Neural cell (in vitro differentiated cells): ENCODE data around the gene PYGO2. TPM values are rescaled to one million over a fixed set of nuclear protein-coding genes. Genes with fewer than 3 reads are reported as not detected.
A peak's percentile ranks its signal among the peaks of the same experiment; 100 is the strongest.
"Not testable (repeated sequence)": the region's sequence is repeated elsewhere in the genome, so short reads cannot be mapped to it uniquely, and the experiment has no call there.

Experiments
- H2AFZ ChIP-seq: fragments of 200-600, 300-800 bp; sonication (generic), shearing (Covaris generic); 2 replicates; pipeline ENCODE4 v1.6.0; 2014; ENCODE audit warnings: low read depth, mild to moderate bottlenecking, antibody characterized with exemption, low read length, moderate library complexity
- H3F3A ChIP-seq: fragments of 200-600 bp; shearing (Covaris generic); 2 replicates; pipeline ENCODE4 v1.6.1; 2016; ENCODE audit warnings: mild to moderate bottlenecking, moderate library complexity, mixed read lengths, antibody characterized with exemption, low read length; ENCODE audit not compliant: insufficient read depth, poor library complexity, severe bottlenecking
- H3K27ac ChIP-seq: fragments of 200-600, 300-800 bp; sonication (generic), shearing (Covaris generic); 2 replicates; pipeline ENCODE4 v1.5.1; 2014; ENCODE audit warnings: mild to moderate bottlenecking, low read length, moderate library complexity
- H3K27me3 ChIP-seq: fragments of 300-800, 200-600 bp; sonication (generic), shearing (Covaris generic); 2 replicates; pipeline ENCODE4 v1.6.0; 2014; ENCODE audit warnings: mild to moderate bottlenecking, low read depth, low read length, moderate library complexity; ENCODE audit not compliant: insufficient read depth
- H3K36me3 ChIP-seq: fragments of 300-800, 200-600 bp; sonication (generic), shearing (Covaris generic); 2 replicates; pipeline ENCODE4 v1.5.1; 2014; ENCODE audit warnings: mild to moderate bottlenecking, antibody characterized with exemption, low read length, moderate library complexity; ENCODE audit not compliant: insufficient read depth
- H3K4me2 ChIP-seq: fragments of 300-800, 200-600 bp; sonication (generic), shearing (Covaris generic); 2 replicates; pipeline ENCODE4 v1.6.0; 2014; ENCODE audit warnings: mild to moderate bottlenecking, low read length
- H3K4me3 ChIP-seq: fragments of 300-800, 200-600 bp; sonication (generic), shearing (Covaris generic); 2 replicates; pipeline ENCODE4 v1.5.1; 2014; ENCODE audit warnings: mild to moderate bottlenecking, low read length, moderate library complexity
- H3K79me2 ChIP-seq: fragments of 200-600 bp; shearing (Covaris generic); replicated peaks from 2 replicates; pipeline ENCODE4 v1.6.0; 2014; ENCODE audit warnings: mild to moderate bottlenecking, low read length, moderate library complexity; ENCODE audit not compliant: insufficient read depth
- H3K9ac ChIP-seq: fragments of 300-800, 200-600 bp; sonication (generic), shearing (Covaris generic); 2 replicates; pipeline ENCODE4 v1.6.1; 2016; ENCODE audit warnings: mild to moderate bottlenecking, low read length, mixed read lengths
- H3K9me2 ChIP-seq: fragments of 200-600 bp; shearing (Covaris generic); 2 replicates; pipeline ENCODE4 v1.6.1; 2016; ENCODE audit warnings: mild to moderate bottlenecking, low read length, mixed read lengths; ENCODE audit not compliant: insufficient read depth
- H3K9me3 ChIP-seq: fragments of 200-600, 300-800 bp; sonication (generic), shearing (Covaris generic); 2 replicates; pipeline ENCODE4 v1.6.1; 2016; ENCODE audit warnings: mild to moderate bottlenecking, mixed run types, low read length, moderate library complexity, mixed read lengths
- H4K20me1 ChIP-seq: fragments of 200-600 bp; shearing (Covaris generic); 2 replicates; pipeline ENCODE4 v1.6.1; 2016; ENCODE audit warnings: mild to moderate bottlenecking, mixed run types; ENCODE audit not compliant: insufficient read depth
- EP300 ChIP-seq: fragments of 450-650 bp; conservative IDR thresholded peaks from 2 replicates; pipeline ENCODE4 v1.6.1; 2014; ENCODE audit warnings: antibody characterized with exemption, mild to moderate bottlenecking, moderate library complexity; ENCODE audit not compliant: poor library complexity, severe bottlenecking
- EZH2 ChIP-seq: fragments of 200-600, 300-800 bp; shearing (Covaris generic), sonication (generic); IDR thresholded peaks from 2 replicates; pipeline ENCODE4 v1.6.1; 2014; ENCODE audit warnings: antibody characterized with exemption, low read length, borderline replicate concordance, mild to moderate bottlenecking; ENCODE audit not compliant: insufficient read depth, poor library complexity, severe bottlenecking
- MXI1 ChIP-seq: fragments of 450-650 bp; conservative IDR thresholded peaks from 2 replicates; pipeline ENCODE4 v1.6.1; 2014; ENCODE audit warnings: antibody characterized with exemption, mild to moderate bottlenecking; ENCODE audit not compliant: poor library complexity, severe bottlenecking
- POLR2AphosphoS5 ChIP-seq: IDR thresholded peaks from 2 replicates; pipeline ENCODE4 v1.6.1; 2012
- RAD21 ChIP-seq: fragments of 450-650 bp; conservative IDR thresholded peaks from 2 replicates; pipeline ENCODE4 v1.6.1; 2014; ENCODE audit warnings: antibody characterized with exemption, mild to moderate bottlenecking, moderate library complexity
- SMC3 ChIP-seq: fragments of 450-650 bp; conservative IDR thresholded peaks from 2 replicates; pipeline ENCODE4 v1.6.1; 2014; ENCODE audit warnings: antibody characterized with exemption, mild to moderate bottlenecking, moderate library complexity; ENCODE audit not compliant: poor library complexity
- TAF1 ChIP-seq: IDR thresholded peaks from 2 replicates; pipeline ENCODE4 v1.6.1; 2012; ENCODE audit warnings: low read depth
- polyA plus RNA-seq: library from polyadenylated mRNA; depleted of rRNA; stranded (reverse); fragments of >200 nt; gene quantifications from 2 replicates; pipeline ENCODE4 v1.2.3, GENCODE V29; 2014
- TF ChIP-seq, protein P1 (sequence below): IDR thresholded peaks from 2 replicates; pipeline ENCODE4 v1.6.1; 2012; ENCODE audit warnings: borderline replicate concordance
- TF ChIP-seq, protein P2 (sequence below): fragments of 450-650 bp; IDR thresholded peaks from 2 replicates; pipeline ENCODE4 v1.5.1; 2014; ENCODE audit warnings: antibody characterized with exemption, mild to moderate bottlenecking, moderate library complexity; ENCODE audit not compliant: poor library complexity, severe bottlenecking

PYGO2 gene
- polyA plus RNA-seq, 1 donor from 2014 or later = 13.4 TPM

DNA sequence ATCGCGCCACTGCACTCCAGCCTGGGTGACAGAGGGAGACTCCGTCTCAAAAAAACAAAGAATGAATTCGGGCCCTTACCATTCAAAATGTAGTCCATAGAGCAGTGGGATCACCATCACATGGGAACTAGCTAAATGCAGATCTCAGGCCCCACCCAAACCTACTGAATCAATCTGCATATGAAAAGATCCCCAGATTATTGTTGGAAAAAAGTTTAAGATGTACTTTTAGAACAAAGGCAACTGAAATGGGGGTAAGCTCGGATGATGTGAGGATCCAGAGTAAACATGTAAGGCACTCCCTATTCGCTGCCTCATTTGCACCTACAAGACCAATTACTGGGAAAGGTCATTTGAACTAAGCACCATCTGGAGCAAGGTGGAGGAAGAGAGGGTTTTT lies 20.8 kb upstream of the PYGO2 start:
- Histone ChIP-seq H3F3A (no peaks in the 10 kb centered on the region), H3K27me3 (no peaks in the 10 kb centered on the region), H2AFZ (peak overlapping the region; percentile 49), H3K36me3 (no peaks in the 10 kb centered on the region), H3K27ac (peak overlapping the region; percentile 38), H3K79me2 (peaks cover 22% of the 10 kb centered on the region), H4K20me1 (no peaks in the 10 kb centered on the region), H3K9ac (peak overlapping the region; percentile 45), H3K4me3 (peak overlapping the region; percentile 94), H3K4me2 (peak overlapping the region; percentile 85), H3K9me3 (no peaks in the 10 kb centered on the region), H3K9me2 (no peaks in the 10 kb centered on the region)
- TF ChIP-seq RAD21 (no peak), EP300 (no peak), POLR2AphosphoS5 (no peak), EZH2 (no peak), TAF1 (no peak), SMC3 (no peak)
- TF ChIP-seq, protein P1, sequence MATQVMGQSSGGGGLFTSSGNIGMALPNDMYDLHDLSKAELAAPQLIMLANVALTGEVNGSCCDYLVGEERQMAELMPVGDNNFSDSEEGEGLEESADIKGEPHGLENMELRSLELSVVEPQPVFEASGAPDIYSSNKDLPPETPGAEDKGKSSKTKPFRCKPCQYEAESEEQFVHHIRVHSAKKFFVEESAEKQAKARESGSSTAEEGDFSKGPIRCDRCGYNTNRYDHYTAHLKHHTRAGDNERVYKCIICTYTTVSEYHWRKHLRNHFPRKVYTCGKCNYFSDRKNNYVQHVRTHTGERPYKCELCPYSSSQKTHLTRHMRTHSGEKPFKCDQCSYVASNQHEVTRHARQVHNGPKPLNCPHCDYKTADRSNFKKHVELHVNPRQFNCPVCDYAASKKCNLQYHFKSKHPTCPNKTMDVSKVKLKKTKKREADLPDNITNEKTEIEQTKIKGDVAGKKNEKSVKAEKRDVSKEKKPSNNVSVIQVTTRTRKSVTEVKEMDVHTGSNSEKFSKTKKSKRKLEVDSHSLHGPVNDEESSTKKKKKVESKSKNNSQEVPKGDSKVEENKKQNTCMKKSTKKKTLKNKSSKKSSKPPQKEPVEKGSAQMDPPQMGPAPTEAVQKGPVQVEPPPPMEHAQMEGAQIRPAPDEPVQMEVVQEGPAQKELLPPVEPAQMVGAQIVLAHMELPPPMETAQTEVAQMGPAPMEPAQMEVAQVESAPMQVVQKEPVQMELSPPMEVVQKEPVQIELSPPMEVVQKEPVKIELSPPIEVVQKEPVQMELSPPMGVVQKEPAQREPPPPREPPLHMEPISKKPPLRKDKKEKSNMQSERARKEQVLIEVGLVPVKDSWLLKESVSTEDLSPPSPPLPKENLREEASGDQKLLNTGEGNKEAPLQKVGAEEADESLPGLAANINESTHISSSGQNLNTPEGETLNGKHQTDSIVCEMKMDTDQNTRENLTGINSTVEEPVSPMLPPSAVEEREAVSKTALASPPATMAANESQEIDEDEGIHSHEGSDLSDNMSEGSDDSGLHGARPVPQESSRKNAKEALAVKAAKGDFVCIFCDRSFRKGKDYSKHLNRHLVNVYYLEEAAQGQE = no peak
- TF ChIP-seq, protein P2, sequence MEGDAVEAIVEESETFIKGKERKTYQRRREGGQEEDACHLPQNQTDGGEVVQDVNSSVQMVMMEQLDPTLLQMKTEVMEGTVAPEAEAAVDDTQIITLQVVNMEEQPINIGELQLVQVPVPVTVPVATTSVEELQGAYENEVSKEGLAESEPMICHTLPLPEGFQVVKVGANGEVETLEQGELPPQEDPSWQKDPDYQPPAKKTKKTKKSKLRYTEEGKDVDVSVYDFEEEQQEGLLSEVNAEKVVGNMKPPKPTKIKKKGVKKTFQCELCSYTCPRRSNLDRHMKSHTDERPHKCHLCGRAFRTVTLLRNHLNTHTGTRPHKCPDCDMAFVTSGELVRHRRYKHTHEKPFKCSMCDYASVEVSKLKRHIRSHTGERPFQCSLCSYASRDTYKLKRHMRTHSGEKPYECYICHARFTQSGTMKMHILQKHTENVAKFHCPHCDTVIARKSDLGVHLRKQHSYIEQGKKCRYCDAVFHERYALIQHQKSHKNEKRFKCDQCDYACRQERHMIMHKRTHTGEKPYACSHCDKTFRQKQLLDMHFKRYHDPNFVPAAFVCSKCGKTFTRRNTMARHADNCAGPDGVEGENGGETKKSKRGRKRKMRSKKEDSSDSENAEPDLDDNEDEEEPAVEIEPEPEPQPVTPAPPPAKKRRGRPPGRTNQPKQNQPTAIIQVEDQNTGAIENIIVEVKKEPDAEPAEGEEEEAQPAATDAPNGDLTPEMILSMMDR = no peak

DNA sequence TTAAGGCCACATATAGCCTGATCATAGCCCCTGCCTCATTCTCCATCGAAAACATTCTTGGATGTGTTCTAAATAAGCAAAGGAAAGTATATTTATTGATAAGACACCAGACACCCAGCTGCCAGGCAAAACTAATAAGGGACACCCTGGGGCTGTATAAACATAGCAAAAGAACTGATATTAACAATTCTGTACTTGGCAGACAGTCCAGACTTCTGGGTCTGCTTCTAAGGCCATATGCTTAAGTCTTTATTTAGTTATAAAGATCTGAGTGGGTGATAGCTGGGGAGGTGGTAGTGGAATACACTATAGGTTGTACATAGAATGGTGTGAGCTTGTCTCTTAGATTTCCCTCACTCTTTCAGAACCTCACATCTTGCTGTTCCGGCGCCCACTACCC lies 16.8 kb upstream of the PYGO2 start:
- H3K36me3 ChIP-seq = no peaks in the 10 kb centered on the region
- H2AFZ ChIP-seq = no peak overlapping the region
- H3K27me3 ChIP-seq = no peaks in the 10 kb centered on the region
- H3K9me2 ChIP-seq = no peaks in the 10 kb centered on the region
- H3K9me3 ChIP-seq = no peaks in the 10 kb centered on the region
- H3K27ac ChIP-seq = no peak overlapping the region
- peaks cover 3% of the 10 kb centered on the region for H3F3A ChIP-seq
- peaks cover 26% of the 10 kb centered on the region for H3K79me2 ChIP-seq
- no peaks in the 10 kb centered on the region for H4K20me1 ChIP-seq
- no peak for TF ChIP-seq MXI1
- TF ChIP-seq TAF1 = no peak
- no peak for TF ChIP-seq EP300
- TF ChIP-seq RAD21 = no peak
- TF ChIP-seq EZH2 = no peak
- TF ChIP-seq, protein P1 = no peak
- no peak for TF ChIP-seq POLR2AphosphoS5
- TF ChIP-seq SMC3 = no peak
- TF ChIP-seq, protein P2 = no peak
- no peak overlapping the region for H3K4me3 ChIP-seq
- no peak overlapping the region for H3K9ac ChIP-seq
- H3K4me2 ChIP-seq = no peak overlapping the region

DNA sequence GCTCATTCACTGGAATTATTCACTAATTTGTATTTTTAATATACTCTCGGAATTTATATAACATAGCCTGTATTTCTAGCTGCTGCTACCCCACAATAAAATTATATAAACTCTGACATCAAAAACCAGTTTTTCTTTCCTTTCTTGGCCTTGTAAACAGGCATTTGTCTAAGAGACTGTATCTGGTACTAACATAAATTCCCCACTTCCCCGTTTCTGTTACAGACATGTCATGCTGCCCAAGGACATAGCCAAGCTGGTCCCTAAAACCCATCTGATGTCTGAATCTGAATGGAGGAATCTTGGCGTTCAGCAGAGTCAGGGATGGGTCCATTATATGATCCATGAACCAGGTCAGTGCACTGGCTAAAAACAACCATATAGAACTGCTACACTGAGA lies 16.2 kb upstream of the PYGO2 start:
- H4K20me1 ChIP-seq, H3K4me3 ChIP-seq, H3F3A ChIP-seq, H3K27me3 ChIP-seq, H3K36me3 ChIP-seq, H3K9ac ChIP-seq, H3K9me3 ChIP-seq, H2AFZ ChIP-seq, H3K27ac ChIP-seq, H3K4me2 ChIP-seq, H3K9me2 ChIP-seq: not testable (repeated sequence)
- peaks cover 26% of the 10 kb centered on the region for H3K79me2 ChIP-seq
